Cardiac muscle cell (in vitro differentiated cells and primary cell): ENCODE measurements around the gene ADAMTS6. TPM values are rescaled to one million over a fixed set of nuclear protein-coding genes. Genes with fewer than 3 reads are reported as not detected.
"Not testable (repeated sequence)": the region's sequence is repeated elsewhere in the genome, so short reads cannot be mapped to it uniquely, and the experiment has no call there.

ENCODE experiments used
- DNase-seq, 2 donors: peaks; one replicate each; pipeline versions ENCODE4 v3.0.0 to v3.0.0-alpha.2; 2010 to 2017; ENCODE audit warnings: low read depth in 1 of 2, low spot score in 1 of 2
- H3K27ac ChIP-seq: fragments of 200-600 bp; sonication (generic); 2 replicates; pipeline ENCODE4 v1.5.1; 2016
- H3K27me3 ChIP-seq: fragments of 200-600 bp; sonication (generic); 2 replicates; pipeline ENCODE4 v1.6.0; 2016; ENCODE audit warnings: control low read depth
- H3K36me3 ChIP-seq: fragments of 200-600 bp; sonication (generic); 2 replicates; pipeline ENCODE4 v1.5.1; 2016; ENCODE audit warnings: control low read depth
- H3K4me1 ChIP-seq: fragments of 200-600 bp; sonication (generic); 2 replicates; pipeline ENCODE4 v1.8.1; 2017; ENCODE audit warnings: low read depth, mild to moderate bottlenecking, mixed run types
- H3K4me3 ChIP-seq: fragments of 200-600 bp; sonication (generic); 2 replicates; pipeline ENCODE4 v1.5.1; 2016; ENCODE audit warnings: mild to moderate bottlenecking
- H3K9me3 ChIP-seq: fragments of 200-600 bp; sonication (generic); 2 replicates; pipeline ENCODE4 v1.5.1; 2017; ENCODE audit warnings: low read depth, mild to moderate bottlenecking, control low read depth
- CTCF ChIP-seq: IDR thresholded peaks from 2 replicates; pipeline ENCODE4 v1.5.1; 2012; ENCODE audit warnings: low read depth, mild to moderate bottlenecking, low read length
- polyA plus RNA-seq: library from polyadenylated mRNA; unstranded; fragments of >200 nt; fragmentation: Nextera tagmentation; extraction: Ambion mirVana; gene quantifications from 2 replicates; pipeline ENCODE4 v1.2.1, GENCODE V29; 2016
- total RNA-seq: library from RNA; depleted of rRNA; stranded (reverse); fragments of >200 nt; gene quantifications from 2 replicates; pipeline ENCODE4 v1.2.3, GENCODE V29; 2016

The ADAMTS6 gene
- total and polyA plus RNA-seq, 2 experiments from 2014 or later, result 3.3 to 21.2 TPM

DNA sequence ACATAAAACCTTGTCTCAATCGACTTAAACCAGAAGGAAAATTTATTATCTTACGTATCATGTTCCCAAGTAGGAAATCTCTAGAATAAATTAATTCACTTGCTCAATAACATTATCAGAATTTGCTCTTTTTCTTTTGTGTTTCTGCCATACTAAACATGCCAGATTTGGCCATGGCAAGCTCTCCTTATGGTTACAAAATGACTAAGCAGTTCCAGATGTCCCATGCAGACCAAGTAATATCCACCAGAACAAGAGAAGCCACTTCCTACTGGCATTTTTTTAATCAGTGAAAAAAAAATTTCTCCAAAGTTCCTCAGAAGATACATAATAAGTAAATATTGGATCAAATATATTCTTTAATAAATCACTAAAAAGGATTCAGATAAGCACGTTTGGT, 25.2 kb upstream of the ADAMTS6 start:
- Histone ChIP-seq H3K27ac (no peak overlapping the region), H3K9me3 (no peaks in the 10 kb centered on the region), H3K4me3 (no peak overlapping the region), H3K4me1 (no peaks in the 10 kb centered on the region), H3K27me3 (no peaks in the 10 kb centered on the region), H3K36me3 (no peaks in the 10 kb centered on the region)
- no peak for TF ChIP-seq CTCF
- DNase-seq, result peak in 1 of 2 donors; percentile 65

GRCh38 chr5:65489119-65489518, 7.4 kb upstream of the ADAMTS6 start:
- H3K27ac ChIP-seq, result no peak overlapping the region
- H3K4me1 ChIP-seq, result no peaks in the 10 kb centered on the region
- H3K4me3 ChIP-seq, result no peak overlapping the region
- TF ChIP-seq CTCF, result no peak
- H3K27me3 ChIP-seq, result no peaks in the 10 kb centered on the region
- DNase-seq, result no peak
- no peaks in the 10 kb centered on the region for H3K9me3 ChIP-seq
- H3K36me3 ChIP-seq, result no peaks in the 10 kb centered on the region

DNA sequence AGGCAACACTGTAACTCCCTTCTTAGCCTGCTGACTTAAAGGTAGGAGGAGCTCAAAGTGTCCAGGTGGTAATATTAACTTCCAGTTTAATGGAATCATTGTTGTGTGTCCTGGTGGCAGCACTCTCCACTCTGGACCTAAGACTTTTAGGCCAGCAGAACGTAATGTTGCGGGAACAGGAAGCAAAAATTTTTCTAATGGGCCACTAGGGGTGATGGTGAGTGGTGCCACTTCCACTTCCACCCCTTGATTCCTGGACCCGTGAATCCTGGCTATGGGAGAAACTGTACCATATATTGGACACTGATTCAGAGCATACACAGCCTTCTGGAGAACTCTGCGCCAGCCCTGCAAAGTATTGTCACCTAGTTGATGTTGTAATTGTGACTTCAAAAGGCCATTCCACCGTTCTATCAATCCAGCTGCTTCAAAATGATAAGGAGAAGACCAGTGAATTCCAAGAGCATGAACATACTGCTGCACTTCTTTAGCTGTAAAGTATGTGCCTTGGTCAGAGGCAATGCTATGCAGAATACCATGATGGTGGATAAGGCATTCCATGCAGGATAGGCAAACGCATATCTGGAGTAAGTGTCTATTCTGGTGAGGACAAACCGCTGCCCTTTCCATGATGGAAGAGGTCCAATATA, 6.4 kb upstream of the ADAMTS6 start:
- H3K4me3 ChIP-seq, DNase-seq, H3K9me3 ChIP-seq, H3K36me3 ChIP-seq, H3K27me3 ChIP-seq, H3K4me1 ChIP-seq, H3K27ac ChIP-seq: not testable (repeated sequence)

GRCh38 chr5:65486803-65487202, 5.1 kb upstream of the ADAMTS6 start:
- not testable (repeated sequence) for DNase-seq, H3K36me3 ChIP-seq, H3K9me3 ChIP-seq, H3K27me3 ChIP-seq, H3K4me3 ChIP-seq, H3K27ac ChIP-seq, H3K4me1 ChIP-seq

GRCh38 chr5:65485405-65485804, 3.7 kb upstream of the ADAMTS6 start:
- Histone ChIP-seq H3K27ac (no peak overlapping the region), H3K36me3 (no peaks in the 10 kb centered on the region), H3K27me3 (no peaks in the 10 kb centered on the region), H3K4me3 (no peak overlapping the region), H3K9me3 (no peaks in the 10 kb centered on the region), H3K4me1 (peaks cover 7% of the 10 kb centered on the region)
- no peak for TF ChIP-seq CTCF
- DNase-seq, result no peak

DNA sequence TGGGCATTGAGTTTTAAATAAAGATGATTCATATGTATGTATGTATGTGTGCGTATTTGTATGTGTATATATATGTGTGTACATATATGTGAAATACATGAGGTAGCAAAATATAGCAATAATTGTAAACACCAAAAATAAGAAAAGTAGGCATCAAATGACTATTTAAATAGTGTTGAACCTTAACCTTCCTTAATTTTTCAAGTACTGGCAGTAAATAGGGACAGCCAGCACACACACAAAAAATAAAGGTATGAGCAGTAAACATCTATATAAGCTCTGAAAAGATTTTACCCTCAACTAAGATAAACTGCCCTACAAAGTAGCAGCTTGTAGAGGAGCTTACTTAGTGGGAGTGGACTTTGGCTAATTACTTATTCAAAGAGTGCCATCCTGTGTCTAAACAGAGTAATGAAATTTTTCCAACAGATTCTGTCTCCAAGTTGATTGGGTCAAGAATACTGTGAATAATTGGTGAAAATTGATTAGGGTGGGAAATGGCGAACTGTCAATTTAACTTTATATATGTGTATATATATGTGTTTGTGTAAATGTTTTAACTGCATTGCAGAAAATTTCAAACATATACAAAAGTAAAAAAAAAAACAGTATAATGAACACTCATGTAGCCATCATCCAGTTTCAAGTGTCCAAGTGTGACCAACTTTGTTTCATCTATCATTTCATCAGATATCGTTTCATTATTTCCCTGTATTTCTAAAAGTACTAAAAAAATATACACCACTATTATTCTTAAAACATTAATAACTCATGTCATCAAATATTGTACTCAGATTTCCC, 2.0 kb upstream of the ADAMTS6 start:
- Histone ChIP-seq H3K4me3 (peak overlapping the region; percentile 48), H3K27ac (peak overlapping the region; percentile 75), H3K27me3 (no peaks in the 10 kb centered on the region), H3K4me1 (peaks cover 15% of the 10 kb centered on the region), H3K9me3 (no peaks in the 10 kb centered on the region), H3K36me3 (no peaks in the 10 kb centered on the region)
- peak; percentile 54 for TF ChIP-seq CTCF
- DNase-seq, result peak; percentile 77 to 85
